ENCODE data around the gene SPEN.
"Not testable (repeated sequence)": the region's sequence is repeated elsewhere in the genome, so short reads cannot be mapped to it uniquely, and the experiment has no call there.

- not testable (repeated sequence) for TF ChIP-seq CTCF, POLR2A (IDR thresholded peaks at IDR 0.05)
Observed at GRCh38 chr1:15836511-15836771, 11.1 kb upstream of the SPEN start.

Data from uterus (tissue), 2 donors.